Esophagus (tissue), 2 donors: Measurements from ENCODE around the gene GAL3ST3. TPM values are rescaled to one million over a fixed set of nuclear protein-coding genes. Genes with fewer than 3 reads are reported as not detected.

Source experiments
- H3K27ac ChIP-seq, 2 donors: one replicate each; pipeline ENCODE4 v1.5.1; 2013; ENCODE audit warnings: low read depth in 2 of 2, mild to moderate bottlenecking in 2 of 2, inconsistent platforms in 1 of 2, low read length in 1 of 2, moderate library complexity in 1 of 2
- H3K27me3 ChIP-seq, 2 donors: one replicate each; pipeline ENCODE4 v1.6.1; 2013; ENCODE audit warnings: low read length in 2 of 2, control low read depth in 1 of 2, mild to moderate bottlenecking in 1 of 2; ENCODE audit not compliant: insufficient read depth in 2 of 2, control insufficient read depth in 1 of 2
- H3K36me3 ChIP-seq, 2 donors: one replicate each; pipeline ENCODE4 v1.6.1; 2013; ENCODE audit warnings: low read length in 1 of 2; ENCODE audit not compliant: control insufficient read depth in 2 of 2, insufficient read depth in 2 of 2
- H3K4me1 ChIP-seq, 2 donors: one replicate each; pipeline ENCODE4 v1.6.1; 2013; ENCODE audit warnings: low read length in 1 of 2; ENCODE audit not compliant: control insufficient read depth in 2 of 2, insufficient read depth in 2 of 2
- H3K4me3 ChIP-seq, 2 donors: one replicate each; pipeline ENCODE4 v1.5.1; 2013; ENCODE audit warnings: low read length in 2 of 2, mild to moderate bottlenecking in 2 of 2, low read depth in 1 of 2, moderate library complexity in 1 of 2
- H3K9me3 ChIP-seq, 2 donors: one replicate each; pipeline ENCODE4 v1.6.1; 2013; ENCODE audit warnings: mild to moderate bottlenecking in 2 of 2, low read depth in 1 of 2, low read length in 1 of 2, moderate library complexity in 1 of 2; ENCODE audit not compliant: control insufficient read depth in 2 of 2, insufficient read depth in 1 of 2
- WGBS, 2 donors: extraction: QIAGEN DNeasy Blood & Tissue Kit; methylation state at CpG; one replicate each; pipeline ENCODE4 v1.1.7; 2013; 5-methylcytosine and 5-hydroxymethylcytosine counted together
- polyA plus RNA-seq, 2 donors: library from polyadenylated mRNA; stranded (reverse); fragments of 200-250 nt; gene quantifications; one replicate each; pipeline ENCODE4 v1.2.3, GENCODE V29; 2013
- donor health status: healthy with polysubstance abuse.
- donor health status: Bipolar disorder and iron deficiency.

Gene GAL3ST3
- polyA plus RNA-seq, 2 donors, result 0.01 TPM; not detected in 1

GRCh38 chr11:66008468-66009101, 40.4 kb downstream of the GAL3ST3 start:
- Histone ChIP-seq H3K4me3 (no peak overlapping the region), H3K9me3 (no peaks in the 10 kb centered on the region), H3K27me3 (no peaks in the 10 kb centered on the region), H3K36me3 (peaks cover 0 to 4% of the 10 kb centered on the region in 2 donors), H3K27ac (peak overlapping the region in 1 of 2 donors; percentile 29), H3K4me1 (peaks cover 3% of the 10 kb centered on the region in 2 donors)
- WGBS, 2 donors, result 39 to 48% methylated on average over 10 of the region's 10 CpGs

DNA sequence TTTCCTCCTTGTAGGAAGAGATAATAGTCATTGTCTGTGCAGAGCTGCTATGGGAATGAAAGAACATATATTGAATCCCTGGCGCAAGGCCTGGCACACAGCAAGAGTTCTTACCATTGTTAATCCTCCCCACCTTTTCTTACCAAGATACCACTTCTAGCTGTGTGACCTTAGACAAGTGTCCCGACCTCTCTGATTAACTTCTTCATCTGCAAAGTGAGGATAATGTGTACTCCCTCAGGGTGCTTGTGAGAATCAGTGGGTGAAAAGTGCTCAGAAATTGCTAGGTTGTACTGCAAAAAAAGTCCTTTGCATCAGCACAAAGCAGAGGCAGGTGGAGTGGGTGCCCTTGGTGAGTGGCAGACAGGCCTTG, 40.9 kb downstream of the GAL3ST3 start:
- 84 to 87% methylated on average over 2 of the region's 2 CpGs for WGBS, 2 donors
- H3K27ac ChIP-seq, result peak overlapping the region in 1 of 2 donors; percentile 29
- peaks cover 6% of the 10 kb centered on the region in 2 donors for H3K4me1 ChIP-seq
- peaks cover 0 to 4% of the 10 kb centered on the region in 2 donors for H3K36me3 ChIP-seq
- H3K9me3 ChIP-seq, result no peaks in the 10 kb centered on the region
- no peak overlapping the region for H3K4me3 ChIP-seq
- no peaks in the 10 kb centered on the region for H3K27me3 ChIP-seq

- H3K4me3 ChIP-seq, result no peak overlapping the region
- H3K9me3 ChIP-seq, result no peaks in the 10 kb centered on the region
- peaks cover 5 to 6% of the 10 kb centered on the region in 2 donors for H3K4me1 ChIP-seq
- no peaks in the 10 kb centered on the region for H3K27me3 ChIP-seq
- peaks cover 0 to 4% of the 10 kb centered on the region in 2 donors for H3K36me3 ChIP-seq
- 47 to 51% methylated on average over 5 of the region's 5 CpGs for WGBS, 2 donors
- H3K27ac ChIP-seq, result no peak overlapping the region
Observed at GRCh38 chr11:66007201-66007634, 41.7 kb downstream of the GAL3ST3 start.

- Histone ChIP-seq H3K27ac (no peak overlapping the region), H3K4me3 (no peak overlapping the region)
Observed at GRCh38 chr11:66006891-66007176, 42.1 kb downstream of the GAL3ST3 start.

DNA sequence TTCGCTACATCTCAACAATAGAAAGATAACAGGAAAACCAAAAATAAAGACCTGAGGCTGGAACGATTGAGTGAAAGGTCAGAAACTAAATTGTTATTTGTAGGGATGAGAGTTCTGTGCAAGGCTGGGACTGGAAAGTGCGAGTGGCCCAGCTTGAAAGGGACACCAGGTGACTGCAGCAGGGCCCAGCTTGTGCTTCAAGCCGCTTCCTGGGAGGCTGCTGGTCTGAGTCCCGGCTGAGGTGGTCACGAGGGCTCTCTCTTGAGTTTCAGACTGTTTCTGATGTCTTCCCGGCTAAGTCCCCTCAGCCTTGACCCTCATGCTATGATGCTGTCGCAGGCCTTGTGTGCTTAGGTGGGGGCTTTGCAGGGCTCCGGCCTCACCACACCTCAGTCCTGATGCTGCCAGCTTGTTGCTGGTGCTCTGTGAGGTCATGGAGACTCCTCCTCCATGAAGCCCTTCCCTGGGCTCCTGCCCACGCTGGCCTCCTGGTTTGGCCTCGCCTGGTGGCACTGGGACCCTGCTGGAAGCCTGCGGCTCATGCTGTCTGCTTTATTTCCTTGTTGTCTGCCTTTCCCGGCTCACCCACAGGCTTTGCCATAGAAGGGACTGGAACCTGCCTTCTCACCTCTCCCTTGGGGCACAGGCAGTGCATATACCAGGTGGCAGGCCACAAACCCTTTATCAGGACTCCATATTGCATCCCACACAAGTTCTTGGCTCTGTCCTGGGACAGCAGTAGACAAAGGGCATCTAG, 42.6 kb downstream of the GAL3ST3 start:
- H3K4me3 ChIP-seq, result no peak overlapping the region
- no peaks in the 10 kb centered on the region for H3K27me3 ChIP-seq
- no peaks in the 10 kb centered on the region for H3K9me3 ChIP-seq
- H3K27ac ChIP-seq, result no peak overlapping the region
- H3K36me3 ChIP-seq, result peaks cover 0 to 4% of the 10 kb centered on the region in 2 donors
- WGBS, 2 donors, result 85 to 94% methylated on average over 13 of the region's 13 CpGs
- peaks cover 3 to 5% of the 10 kb centered on the region in 2 donors for H3K4me1 ChIP-seq

More at GRCh38 chr11:66006891-66007176, 42.1 kb downstream of the GAL3ST3 start:
- Histone ChIP-seq H3K27me3 (no peaks in the 10 kb centered on the region), H3K9me3 (no peaks in the 10 kb centered on the region), H3K4me1 (peaks cover 3 to 5% of the 10 kb centered on the region in 2 donors), H3K36me3 (peaks cover 0 to 4% of the 10 kb centered on the region in 2 donors)
- 63 to 67% methylated on average over 4 of the region's 4 CpGs for WGBS, 2 donors

DNA sequence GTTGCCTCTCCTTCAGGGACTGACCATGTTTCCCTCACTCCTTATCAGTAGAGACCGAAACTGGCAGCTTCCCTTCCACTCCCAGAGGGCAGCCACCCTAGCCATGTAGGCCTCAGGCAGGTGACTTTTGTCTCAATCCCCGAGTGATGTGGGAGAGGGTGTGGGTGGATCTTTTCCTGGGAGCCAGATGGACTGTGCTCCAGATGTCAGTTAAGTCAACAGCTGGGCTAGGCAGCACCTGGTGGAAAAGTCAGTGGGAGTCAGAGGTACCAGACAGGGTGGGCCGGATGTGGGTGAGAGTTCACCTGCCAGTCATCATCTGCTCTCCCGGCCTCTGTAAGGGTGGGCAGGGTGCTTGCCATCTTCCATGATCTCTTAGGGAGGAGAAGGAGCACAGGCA, 44.8 kb downstream of the GAL3ST3 start:
- 81 to 83% methylated on average over 4 of the region's 4 CpGs for WGBS, 2 donors
- Histone ChIP-seq H3K4me3 (no peak overlapping the region), H3K27ac (no peak overlapping the region), H3K36me3 (peaks cover 5 to 9% of the 10 kb centered on the region in 2 donors), H3K27me3 (no peaks in the 10 kb centered on the region), H3K4me1 (peaks cover 3 to 5% of the 10 kb centered on the region in 2 donors), H3K9me3 (no peaks in the 10 kb centered on the region)

- 55 to 69% methylated on average over 6 of the region's 6 CpGs for WGBS, 2 donors
- Histone ChIP-seq H3K27ac (peak overlapping the region in 1 of 2 donors; percentile 99), H3K4me3 (peak overlapping the region in 1 of 2 donors; percentile 97), H3K9me3 (no peaks in the 10 kb centered on the region), H3K36me3 (peaks cover 5 to 17% of the 10 kb centered on the region in 2 donors), H3K27me3 (no peaks in the 10 kb centered on the region), H3K4me1 (peaks cover 3 to 5% of the 10 kb centered on the region in 2 donors)
Observed at GRCh38 chr11:66003291-66003690, 45.7 kb downstream of the GAL3ST3 start.

DNA sequence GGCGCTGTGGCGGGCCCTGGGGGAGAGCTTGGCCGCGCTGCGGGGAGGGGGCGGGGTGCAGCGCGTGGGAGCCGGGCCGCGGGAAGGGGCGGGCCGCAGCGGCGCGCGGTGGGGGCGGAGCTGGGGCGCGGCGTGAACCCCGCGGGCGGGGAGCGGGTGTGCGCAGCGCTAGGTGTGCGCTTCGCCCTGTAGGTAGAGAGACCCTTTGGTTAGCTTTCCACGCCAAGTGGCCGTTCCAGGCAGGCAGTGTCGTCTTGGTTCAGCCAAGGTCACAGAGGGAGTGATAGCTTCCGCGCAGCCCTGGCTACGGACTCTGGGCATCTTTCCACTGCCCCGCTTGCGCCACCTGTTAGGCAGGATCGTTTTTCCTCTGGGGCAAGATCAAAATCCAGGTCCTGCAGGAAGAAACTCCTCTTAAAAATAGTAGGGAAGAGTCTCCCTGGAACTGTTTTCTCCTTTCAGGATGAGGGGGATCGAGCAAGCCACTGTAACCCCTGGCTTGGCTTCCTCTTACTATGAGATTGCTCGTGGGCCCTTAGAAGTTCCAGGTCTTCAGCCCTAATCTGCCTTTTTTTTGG, 46.2 kb downstream of the GAL3ST3 start:
- Histone ChIP-seq H3K27me3 (no peaks in the 10 kb centered on the region), H3K9me3 (no peaks in the 10 kb centered on the region), H3K4me1 (peaks cover 3 to 5% of the 10 kb centered on the region in 2 donors), H3K4me3 (peak overlapping the region; percentile 76 to 97), H3K36me3 (peaks cover 5 to 21% of the 10 kb centered on the region in 2 donors), H3K27ac (peak overlapping the region; percentile 96 to 99)
- 1% methylated on average over 34 to 40 of the region's 40 CpGs for WGBS, 2 donors

- peaks cover 3 to 5% of the 10 kb centered on the region in 2 donors for H3K4me1 ChIP-seq
- H3K27me3 ChIP-seq, result no peaks in the 10 kb centered on the region
- peak within 1 kb of the TSS; percentile 96 to 99 for H3K27ac ChIP-seq
- peaks cover 5 to 26% of the 10 kb centered on the region in 2 donors for H3K36me3 ChIP-seq
- peak within 1 kb of the TSS; percentile 76 to 97 for H3K4me3 ChIP-seq
- H3K9me3 ChIP-seq, result no peaks in the 10 kb centered on the region
- WGBS, 2 donors, result 0% methylated on average over 55 of the region's 55 CpGs
Observed at GRCh38 chr11:66001942-66002647, 46.9 kb downstream of the GAL3ST3 start, which contains the start of the genes BANF1 and EIF1AD. TSS of gene BANF1 (plus strand) at chr11:66002503. CDS start at chr11:66003251, 748 bp downstream. TSS of gene EIF1AD (minus strand) at chr11:66002157. CDS start at chr11:66000389, 1,768 bp downstream.
